Common myeloid progenitor, CD34-positive (primary cell): ENCODE results near the gene COL23A1.

Source experiments
- CTCF ChIA-PET: fragments of 350-600 bp; sonication (Branson Sonifier 250); formaldehyde crosslinking; loops from one replicate; lab custom pipeline; 2021; ENCODE audit warnings: antibody characterized with exemption; lab: Charles Lee
- POLR2A ChIA-PET: fragments of 350-600 bp; sonication (Branson Sonifier 250); formaldehyde crosslinking; loops from one replicate; lab custom pipeline; 2021; ENCODE audit warnings: antibody characterized with exemption; lab: Charles Lee
- DNase-seq, 3 donors: peaks; one replicate each; pipeline versions ENCODE4 v3.0.0 to v3.0.0-alpha.2; 2013
- H3K27ac ChIP-seq, 2 experiments: 1 replicate in 1 of 2; 2 replicates in 1 of 2; pipeline ENCODE4 v1.7.0; 2013; ENCODE audit warnings: inconsistent platforms in 2 of 2, low read length in 2 of 2, mild to moderate bottlenecking in 2 of 2, low read depth in 1 of 2, moderate library complexity in 1 of 2; ENCODE audit not compliant: severe bottlenecking in 2 of 2, insufficient read depth in 1 of 2, poor library complexity in 1 of 2
- H3K27me3 ChIP-seq, 5 experiments: replicated peaks in 2 of 5; 1 replicate in 3 of 5; 2 replicates in 2 of 5; pipeline versions ENCODE4 v1.6.1 to v1.7.0; 2013; ENCODE audit warnings: low read length in 4 of 5, mild to moderate bottlenecking in 2 of 5, moderate library complexity in 2 of 5, inconsistent platforms in 1 of 5; ENCODE audit not compliant: insufficient read depth in 5 of 5, control insufficient read depth in 4 of 5
- H3K36me3 ChIP-seq, 4 experiments: 1 replicate in 2 of 4; 2 replicates in 2 of 4; pipeline versions ENCODE4 v1.6.1 to v1.7.0; 2013; ENCODE audit warnings: low read length in 3 of 4, control low read depth in 1 of 4, mild to moderate bottlenecking in 1 of 4; ENCODE audit not compliant: control insufficient read depth in 4 of 4, insufficient read depth in 4 of 4
- H3K4me1 ChIP-seq, 4 experiments: 1 replicate in 3 of 4; 2 replicates in 1 of 4; pipeline versions ENCODE4 v1.6.1 to v1.7.1; 2013; ENCODE audit warnings: low read length in 3 of 4, mild to moderate bottlenecking in 3 of 4, control low read depth in 1 of 4, inconsistent platforms in 1 of 4, moderate library complexity in 1 of 4; ENCODE audit not compliant: control insufficient read depth in 4 of 4, insufficient read depth in 4 of 4; ENCODE audit errors: control extremely low read depth in 1 of 4
- H3K4me3 ChIP-seq, 7 experiments: 1 replicate in 4 of 7; 2 replicates in 3 of 7; pipeline versions ENCODE4 v1.5.1 to v1.7.0; 2013; ENCODE audit warnings: mild to moderate bottlenecking in 7 of 7, low read length in 6 of 7, moderate library complexity in 6 of 7, inconsistent platforms in 2 of 7, low read depth in 2 of 7, control low read depth in 1 of 7; ENCODE audit not compliant: insufficient read depth in 4 of 7, control insufficient read depth in 1 of 7; ENCODE audit errors: extremely low read depth in 1 of 7
- H3K9me3 ChIP-seq, 5 experiments: 1 replicate in 4 of 5; 2 replicates in 1 of 5; pipeline versions ENCODE4 v1.6.1 to v1.7.1; 2013; ENCODE audit warnings: low read length in 4 of 5, mild to moderate bottlenecking in 2 of 5, inconsistent platforms in 1 of 5, low read depth in 1 of 5, moderate library complexity in 1 of 5; ENCODE audit not compliant: control insufficient read depth in 4 of 5, insufficient read depth in 2 of 5; ENCODE audit errors: control extremely low read depth in 1 of 5
- WGBS: methylation state at CpG from one replicate; pipeline ENCODE4 v1.1.5; 2013; ENCODE audit not compliant: insufficient coverage; 5-methylcytosine and 5-hydroxymethylcytosine counted together

The COL23A1 gene

GRCh38 chr5:178435321-178436238 is 154.6 kb downstream of the COL23A1 start:
- 91% methylated on average over 19 of the region's 22 CpGs for WGBS
- H3K4me3 ChIP-seq = no peak overlapping the region
- ChIA-PET CTCF (no interaction called here), POLR2A (no interaction called here)
- H3K36me3 ChIP-seq = no peaks in the 10 kb centered on the region
- no peak for DNase-seq
- peaks cover 0 to 10% (median 7%) of the 10 kb centered on the region in 4 experiments for H3K4me1 ChIP-seq
- H3K9me3 ChIP-seq = peaks cover 0 to 3% (median 0%) of the 10 kb centered on the region in 5 experiments
- no peaks in the 10 kb centered on the region for H3K27me3 ChIP-seq
- no peak overlapping the region for H3K27ac ChIP-seq

- Histone ChIP-seq H3K36me3 (no peaks in the 10 kb centered on the region), H3K4me1 (peaks cover 0 to 10% (median 7%) of the 10 kb centered on the region in 4 experiments), H3K9me3 (peaks cover 0 to 3% (median 0%) of the 10 kb centered on the region in 5 experiments), H3K27me3 (no peaks in the 10 kb centered on the region), H3K27ac (no peak overlapping the region), H3K4me3 (no peak overlapping the region)
- CTCF ChIA-PET = no interaction called here
- POLR2A ChIA-PET = no interaction called here
- 72% methylated on average over 12 of the region's 17 CpGs for WGBS
- DNase-seq = no peak
These were observed 155.3 kb downstream of the COL23A1 start for GRCh38 chr5:178434851-178435250.

GRCh38 chr5:178434016-178434761 is 156.0 kb downstream of the COL23A1 start:
- Histone ChIP-seq H3K4me1 (peaks cover 0 to 10% (median 7%) of the 10 kb centered on the region in 4 experiments), H3K36me3 (no peaks in the 10 kb centered on the region), H3K27me3 (no peaks in the 10 kb centered on the region), H3K9me3 (peaks cover 0 to 3% (median 0%) of the 10 kb centered on the region in 5 experiments), H3K27ac (no peak overlapping the region), H3K4me3 (no peak overlapping the region)
- POLR2A ChIA-PET = no interaction called here
- CTCF ChIA-PET = no interaction called here
- DNase-seq = no peak
- WGBS = 98% methylated on average over 7 of the region's 13 CpGs

- WGBS = 94% methylated on average over 7 of the region's 7 CpGs
- POLR2A ChIA-PET = no interaction called here
- no peak overlapping the region for H3K27ac ChIP-seq
These were observed 156.9 kb downstream of the COL23A1 start for GRCh38 chr5:178433273-178433775.

GRCh38 chr5:178432421-178433272 is 157.5 kb downstream of the COL23A1 start:
- ChIA-PET CTCF (no interaction called here), POLR2A (no interaction called here)
- Histone ChIP-seq H3K4me1 (peaks cover 0 to 10% (median 7%) of the 10 kb centered on the region in 4 experiments), H3K27ac (no peak overlapping the region), H3K27me3 (no peaks in the 10 kb centered on the region), H3K4me3 (peak overlapping the region in 1 of 7 experiments; percentile 11), H3K9me3 (peaks cover 0 to 3% (median 0%) of the 10 kb centered on the region in 5 experiments), H3K36me3 (no peaks in the 10 kb centered on the region)
- WGBS = 34% methylated on average over 7 of the region's 12 CpGs
- DNase-seq = peak in 2 of 3 donors; percentile 14 to 15

More at GRCh38 chr5:178433273-178433775, 156.9 kb downstream of the COL23A1 start:
- H3K4me3 ChIP-seq = no peak overlapping the region
- CTCF ChIA-PET = no interaction called here
- no peak for DNase-seq
- H3K9me3 ChIP-seq = peaks cover 0 to 3% (median 0%) of the 10 kb centered on the region in 5 experiments
- no peaks in the 10 kb centered on the region for H3K27me3 ChIP-seq
- no peaks in the 10 kb centered on the region for H3K36me3 ChIP-seq
- H3K4me1 ChIP-seq = peaks cover 0 to 10% (median 7%) of the 10 kb centered on the region in 4 experiments

GRCh38 chr5:178431782-178432165 is 158.4 kb downstream of the COL23A1 start:
- CTCF ChIA-PET = interaction anchor here (1.4 kb wide), 1 partner anchor 30 kb away, joined by 5 read pairs; no protein-coding TSS in a partner anchor
- no peaks in the 10 kb centered on the region for H3K36me3 ChIP-seq
- no peak overlapping the region for H3K4me3 ChIP-seq
- DNase-seq = no peak
- peaks cover 0 to 3% (median 0%) of the 10 kb centered on the region in 5 experiments for H3K9me3 ChIP-seq
- POLR2A ChIA-PET = no interaction called here
- H3K4me1 ChIP-seq = peaks cover 0 to 10% (median 7%) of the 10 kb centered on the region in 4 experiments
- no peaks in the 10 kb centered on the region for H3K27me3 ChIP-seq
- H3K27ac ChIP-seq = no peak overlapping the region
- 96% methylated on average over 5 of the region's 5 CpGs for WGBS
